Loucy (cell line): ENCODE data around the gene TP53I13.

ENCODE experiments used
- CTCF ChIP-seq: fragments of 200-600 bp; sonication (generic); conservative IDR thresholded peaks from 2 replicates; pipeline ENCODE4 v1.5.1; 2014; ENCODE audit warnings: mild to moderate bottlenecking, antibody characterized with exemption, low read length
- EZH2phosphoT487 ChIP-seq: fragments of 200-600 bp; IDR thresholded peaks from 2 replicates; pipeline ENCODE4 v1.6.1; 2018; ENCODE audit warnings: antibody characterized with exemption, mild to moderate bottlenecking, moderate library complexity, borderline replicate concordance

GRCh38 chr17:29613856-29614255, 45.4 kb downstream of the TP53I13 start:
- TF ChIP-seq CTCF (no peak), EZH2phosphoT487 (no peak)
